MCF 10A (cell line): Measurements from ENCODE around the gene TXN2. TPM values are rescaled to one million over a fixed set of nuclear protein-coding genes. Genes with fewer than 3 reads are reported as not detected.
"Not testable (repeated sequence)": the region's sequence is repeated elsewhere in the genome, so short reads cannot be mapped to it uniquely, and the experiment has no call there.

Experiments
- BruUV-seq: library from RNA; stranded (reverse); fragments of 400-500 nt; replicated peaks from 2 replicates; lab custom pipeline; 2021; lab: Mats Ljungman, UMichigan
- CTCF ChIA-PET: fragments of 300-600 bp; sonication (Branson Sonifier 250); formaldehyde crosslinking; extraction: SDS; loops from one replicate; lab custom pipeline; 2021; ENCODE audit warnings: antibody characterized with exemption, inconsistent platforms; lab: Yijun Ruan, JAX
- POLR2A ChIA-PET: fragments of 300-600, 350-650 bp; sonication (Branson Sonifier 250); formaldehyde crosslinking; extraction: SDS; loops from one replicate; lab custom pipeline; 2020; ENCODE audit warnings: antibody characterized with exemption, inconsistent platforms; lab: Yijun Ruan, JAX
- DNase-seq: peaks from one replicate; pipeline ENCODE4 v3.0.0-alpha.2; 2018; ENCODE audit not compliant: unreplicated experiment
- H3K27ac Mint-ChIP-seq: one replicate; pipeline ENCODE4 v1.8.0; 2022; ENCODE audit warnings: mild to moderate bottlenecking, low read depth, mixed read lengths; ENCODE audit not compliant: unreplicated experiment
- H3K27me3 Mint-ChIP-seq: one replicate; pipeline ENCODE4 v1.8.0; 2022; ENCODE audit warnings: mixed read lengths; ENCODE audit not compliant: insufficient read depth, unreplicated experiment
- H3K36me3 Mint-ChIP-seq: one replicate; pipeline ENCODE4 v1.8.0; 2022; ENCODE audit warnings: mild to moderate bottlenecking, moderate library complexity, mixed read lengths; ENCODE audit not compliant: insufficient read depth, unreplicated experiment
- H3K4me1 Mint-ChIP-seq: one replicate; pipeline ENCODE4 v1.8.0; 2022; ENCODE audit warnings: mixed read lengths; ENCODE audit not compliant: insufficient read depth, unreplicated experiment
- H3K4me3 Mint-ChIP-seq: one replicate; pipeline ENCODE4 v1.8.0; 2022; ENCODE audit warnings: mild to moderate bottlenecking, moderate library complexity, mixed read lengths; ENCODE audit not compliant: unreplicated experiment
- H3K9me3 Mint-ChIP-seq: one replicate; pipeline ENCODE4 v1.8.0; 2022; ENCODE audit warnings: mixed read lengths; ENCODE audit not compliant: unreplicated experiment
- intact Hi-C: fragments of 100-400 bp; cut with micrococcal nuclease; formaldehyde crosslinking; loops from 2 replicates; pipeline ENCODE4 v1.14.1; 2022
- total RNA-seq: library from RNA; stranded (reverse); gene quantifications from 2 replicates; pipeline ENCODE4 v1.2.3, GENCODE V29; 2022
- TF ChIP-seq, protein P1 (sequence below): fragments of 200-600 bp; IDR thresholded peaks from one replicate; pipeline ENCODE4 v1.8.0; 2022; ENCODE audit warnings: antibody characterized with exemption, mild to moderate bottlenecking; ENCODE audit not compliant: unreplicated experiment

TXN2 gene
- total RNA-seq, 1 experiment from 2014 or later, result 83.2 TPM

DNA sequence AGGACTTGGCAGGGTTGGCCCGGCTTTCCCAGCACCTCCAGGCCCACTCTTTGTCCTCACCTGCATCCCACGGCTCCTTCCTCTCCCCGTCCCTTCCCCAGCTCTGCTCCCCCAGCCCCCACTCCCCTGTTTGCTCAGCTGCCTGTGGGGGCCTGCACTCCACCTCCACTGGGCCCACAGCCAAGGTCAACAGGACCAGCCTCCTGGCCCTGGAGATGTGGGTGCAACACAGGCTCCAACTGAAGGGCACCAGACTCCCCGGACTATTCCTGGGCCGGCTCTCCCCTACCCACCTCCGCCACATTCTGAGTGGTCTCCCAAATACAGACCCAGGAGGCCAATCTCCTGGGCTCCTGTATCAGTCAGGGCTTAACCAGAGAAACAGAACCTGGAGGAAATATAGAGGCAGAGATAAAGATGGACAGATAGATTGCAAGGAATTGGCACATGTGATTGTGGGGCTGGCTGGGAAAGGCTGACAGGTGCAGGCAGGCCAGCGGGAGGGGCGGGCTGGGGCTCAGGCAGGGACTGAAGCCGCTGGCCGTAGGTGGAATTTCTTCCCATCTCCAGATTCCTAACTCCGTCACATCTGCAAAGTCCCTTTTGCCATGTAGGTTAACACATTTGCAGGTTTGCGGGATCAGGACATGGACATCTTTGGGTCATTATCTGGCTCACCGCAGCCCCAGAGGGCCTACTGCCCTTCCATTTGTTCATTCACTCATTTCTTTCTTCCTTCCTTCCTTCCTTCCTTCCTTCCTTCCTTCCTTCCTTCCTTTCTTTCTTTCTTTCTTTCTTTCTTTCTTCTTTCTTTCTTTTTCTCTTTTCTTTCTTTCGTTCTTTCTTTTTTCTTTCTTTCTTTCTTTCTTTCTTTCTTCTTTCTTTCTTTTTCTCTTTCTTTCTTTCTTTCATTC lies 47.9 kb downstream of the TXN2 start:
- no peak overlapping the region for H3K4me3 Mint-ChIP-seq
- no peak overlapping the region for H3K27ac Mint-ChIP-seq
- ChIA-PET CTCF (interaction anchor here (0.6 to 1.2 kb wide), 2 partner anchors 37 to 1384 kb away, joined by 3 to 4 read pairs; no protein-coding TSS in a partner anchor), POLR2A (no interaction called here)
- no TSS peak for BruUV-seq
- TF ChIP-seq, protein P1, sequence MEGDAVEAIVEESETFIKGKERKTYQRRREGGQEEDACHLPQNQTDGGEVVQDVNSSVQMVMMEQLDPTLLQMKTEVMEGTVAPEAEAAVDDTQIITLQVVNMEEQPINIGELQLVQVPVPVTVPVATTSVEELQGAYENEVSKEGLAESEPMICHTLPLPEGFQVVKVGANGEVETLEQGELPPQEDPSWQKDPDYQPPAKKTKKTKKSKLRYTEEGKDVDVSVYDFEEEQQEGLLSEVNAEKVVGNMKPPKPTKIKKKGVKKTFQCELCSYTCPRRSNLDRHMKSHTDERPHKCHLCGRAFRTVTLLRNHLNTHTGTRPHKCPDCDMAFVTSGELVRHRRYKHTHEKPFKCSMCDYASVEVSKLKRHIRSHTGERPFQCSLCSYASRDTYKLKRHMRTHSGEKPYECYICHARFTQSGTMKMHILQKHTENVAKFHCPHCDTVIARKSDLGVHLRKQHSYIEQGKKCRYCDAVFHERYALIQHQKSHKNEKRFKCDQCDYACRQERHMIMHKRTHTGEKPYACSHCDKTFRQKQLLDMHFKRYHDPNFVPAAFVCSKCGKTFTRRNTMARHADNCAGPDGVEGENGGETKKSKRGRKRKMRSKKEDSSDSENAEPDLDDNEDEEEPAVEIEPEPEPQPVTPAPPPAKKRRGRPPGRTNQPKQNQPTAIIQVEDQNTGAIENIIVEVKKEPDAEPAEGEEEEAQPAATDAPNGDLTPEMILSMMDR, result no peak
- H3K36me3 Mint-ChIP-seq, result peaks cover 7% of the 10 kb centered on the region
- intact Hi-C loops, result no loop called here
- no peaks in the 10 kb centered on the region for H3K27me3 Mint-ChIP-seq
- H3K4me1 Mint-ChIP-seq, result peaks cover 23% of the 10 kb centered on the region
- no peaks in the 10 kb centered on the region for H3K9me3 Mint-ChIP-seq
- no peak for DNase-seq

DNA sequence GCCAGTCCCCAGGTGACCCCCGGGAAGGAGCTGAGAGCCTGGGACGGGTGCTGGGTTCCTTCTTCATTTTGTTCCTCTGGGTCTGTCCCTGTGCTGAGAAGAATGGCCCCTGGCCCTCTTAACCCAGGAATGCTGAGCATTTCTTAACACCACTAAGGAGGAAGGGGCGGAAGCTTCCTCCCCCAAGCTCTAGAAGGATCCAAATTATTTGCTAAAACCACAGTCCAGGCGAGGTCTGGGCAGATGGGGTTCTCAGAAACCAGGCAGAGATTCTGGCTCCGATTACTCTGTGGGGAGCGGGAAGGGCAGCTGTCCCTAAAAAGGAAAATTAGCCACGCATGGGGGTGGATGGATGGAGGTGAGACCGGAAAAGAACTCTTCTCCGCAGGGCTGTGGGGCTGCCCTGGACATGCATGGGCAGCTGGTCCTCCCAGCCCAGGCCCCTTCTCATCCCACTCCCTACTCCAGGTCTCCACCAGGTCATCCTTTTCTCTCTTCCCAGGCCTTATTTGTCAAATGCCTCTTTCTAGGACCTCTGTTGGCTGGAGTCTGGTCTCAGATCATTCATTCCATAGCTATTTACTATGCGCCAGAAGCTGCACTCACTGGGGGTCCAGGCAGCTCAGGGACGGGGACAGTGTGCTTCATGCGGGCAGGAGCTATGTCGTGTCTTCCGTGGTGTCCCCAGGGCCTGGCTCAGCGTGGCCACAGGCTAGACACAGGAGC lies 48.7 kb downstream of the TXN2 start:
- ChIA-PET POLR2A (interaction anchor here (0.9 kb wide), 1 partner anchor 45 kb away, joined by 4 read pairs; the partner anchor contains the start of gene MYH9), CTCF (interaction anchor here (0.6 to 1.2 kb wide), 3 partner anchors 9 to 1384 kb away, joined by 3 to 4 read pairs (median 3); no protein-coding TSS in a partner anchor)
- BruUV-seq, result no TSS peak
- Mint-ChIP-seq H3K27me3 (no peaks in the 10 kb centered on the region), H3K36me3 (peaks cover 7% of the 10 kb centered on the region), H3K27ac (no peak overlapping the region), H3K9me3 (no peaks in the 10 kb centered on the region), H3K4me1 (peaks cover 23% of the 10 kb centered on the region), H3K4me3 (no peak overlapping the region)
- intact Hi-C loops, result no loop called here
- TF ChIP-seq, protein P1, result no peak
- DNase-seq, result no peak

DNA sequence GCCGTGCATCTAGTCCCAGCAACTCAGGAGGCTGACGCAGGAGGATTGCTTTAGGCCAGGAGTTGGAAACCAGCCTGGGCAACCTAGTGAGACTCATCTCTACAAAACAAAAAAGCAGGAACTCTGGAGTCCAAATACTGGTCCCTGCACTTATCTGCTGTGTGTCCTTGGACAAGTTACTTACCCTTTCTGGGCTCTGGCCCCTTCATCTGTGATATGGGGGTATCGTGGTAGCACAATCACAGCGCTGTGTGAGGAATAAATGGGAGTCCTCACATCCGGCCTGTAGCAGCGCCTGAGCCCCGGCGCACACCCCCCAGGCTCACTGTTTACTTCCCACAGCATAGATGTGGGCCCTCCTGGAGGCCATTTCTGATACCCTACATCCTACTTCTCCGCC lies 49.5 kb downstream of the TXN2 start:
- intact Hi-C loops, result no loop called here
- H3K9me3 Mint-ChIP-seq, result no peaks in the 10 kb centered on the region
- H3K4me1 Mint-ChIP-seq, result peaks cover 23% of the 10 kb centered on the region
- DNase-seq, result no peak
- ChIA-PET POLR2A (interaction anchor here (0.9 kb wide), 1 partner anchor 44 kb away, joined by 4 read pairs; the partner anchor contains the start of gene MYH9), CTCF (interaction anchor here (1.2 kb wide), 1 partner anchor 39 kb away, joined by 4 read pairs; no protein-coding TSS in a partner anchor)
- no peak overlapping the region for H3K4me3 Mint-ChIP-seq
- no peak overlapping the region for H3K27ac Mint-ChIP-seq
- TF ChIP-seq, protein P1, result no peak
- BruUV-seq, result no TSS peak
- H3K27me3 Mint-ChIP-seq, result no peaks in the 10 kb centered on the region
- peaks cover 7% of the 10 kb centered on the region for H3K36me3 Mint-ChIP-seq

DNA sequence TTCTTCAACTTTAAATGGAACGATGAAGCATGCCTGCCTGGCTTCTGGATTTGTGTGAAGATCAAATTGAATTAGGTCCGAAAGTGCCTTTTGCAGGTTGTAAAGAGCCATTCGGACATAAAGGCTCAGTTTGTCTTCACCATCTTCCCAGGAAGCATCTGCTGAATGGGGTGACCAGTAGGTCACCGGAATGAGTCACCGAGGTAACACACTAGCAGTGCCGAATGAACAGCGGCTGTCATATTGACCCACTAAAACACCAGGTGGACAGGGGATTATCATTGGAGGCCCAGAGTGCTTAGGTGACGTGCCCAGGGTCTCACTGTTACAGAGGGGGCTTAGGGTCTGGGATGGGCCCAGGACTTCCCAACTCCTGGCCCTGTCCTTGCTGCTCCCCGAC lies 50.6 kb downstream of the TXN2 start:
- CTCF ChIA-PET, result no interaction called here
- intact Hi-C loops, result no loop called here
- TF ChIP-seq, protein P1, result no peak
- no TSS peak for BruUV-seq
- Mint-ChIP-seq H3K4me3 (no peak overlapping the region), H3K27ac (no peak overlapping the region), H3K9me3 (no peaks in the 10 kb centered on the region), H3K4me1 (peaks cover 20% of the 10 kb centered on the region), H3K27me3 (no peaks in the 10 kb centered on the region), H3K36me3 (peaks cover 7% of the 10 kb centered on the region)
- POLR2A ChIA-PET, result no interaction called here
- no peak for DNase-seq

DNA sequence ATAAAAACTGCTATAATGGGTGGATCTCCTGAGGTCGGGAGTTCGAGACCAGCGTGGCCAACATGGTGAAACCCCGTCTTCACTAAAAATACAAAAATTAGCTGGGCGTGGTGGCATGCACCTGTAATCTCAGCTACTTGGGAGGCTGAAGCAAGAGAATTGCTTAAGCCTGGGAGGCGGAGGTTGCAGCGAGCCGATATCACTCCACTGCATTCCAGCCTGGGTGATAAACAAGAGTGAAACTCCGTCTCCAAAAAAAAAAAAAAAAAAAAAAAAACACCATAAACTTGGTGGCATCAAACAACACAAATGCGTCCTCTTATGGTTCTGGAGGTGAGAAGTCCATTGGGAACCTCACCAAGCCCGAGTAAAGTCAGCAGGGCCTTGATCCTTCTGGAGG lies 53.5 kb downstream of the TXN2 start:
- DNase-seq, BruUV-seq, CTCF ChIA-PET, H3K27me3 Mint-ChIP-seq, H3K36me3 Mint-ChIP-seq, H3K4me3 Mint-ChIP-seq, H3K4me1 Mint-ChIP-seq, H3K9me3 Mint-ChIP-seq, intact Hi-C loops, H3K27ac Mint-ChIP-seq: not testable (repeated sequence)
- POLR2A ChIA-PET, result interaction anchor here (0.6 kb wide), 1 partner anchor 40 kb away, joined by 3 read pairs; the partner anchor contains the start of gene MYH9
